Breast epithelium (tissue), 3 donors: ENCODE data around the gene ANKRD44.
"Not testable (repeated sequence)": the region's sequence is repeated elsewhere in the genome, so short reads cannot be mapped to it uniquely, and the experiment has no call there.

ENCODE experiments used
- CTCF ChIP-seq, 3 donors: fragments of 450-650 bp; IDR thresholded peaks; one replicate each; pipeline ENCODE4 v1.5.1; 2016 to 2017; ENCODE audit warnings: antibody characterized with exemption in 3 of 3, mild to moderate bottlenecking in 3 of 3, moderate library complexity in 3 of 3
- POLR2A ChIP-seq: fragments of 450-650 bp; IDR thresholded peaks from one replicate; pipeline ENCODE4 v1.6.1; 2016; ENCODE audit warnings: antibody characterized with exemption, mild to moderate bottlenecking, moderate library complexity
- POLR2AphosphoS5 ChIP-seq, 3 donors: sonication (generic); formaldehyde crosslinking; IDR thresholded peaks; one replicate each; pipeline ENCODE4 v1.6.1; 2017; ENCODE audit warnings: antibody characterized with exemption in 3 of 3

DNA sequence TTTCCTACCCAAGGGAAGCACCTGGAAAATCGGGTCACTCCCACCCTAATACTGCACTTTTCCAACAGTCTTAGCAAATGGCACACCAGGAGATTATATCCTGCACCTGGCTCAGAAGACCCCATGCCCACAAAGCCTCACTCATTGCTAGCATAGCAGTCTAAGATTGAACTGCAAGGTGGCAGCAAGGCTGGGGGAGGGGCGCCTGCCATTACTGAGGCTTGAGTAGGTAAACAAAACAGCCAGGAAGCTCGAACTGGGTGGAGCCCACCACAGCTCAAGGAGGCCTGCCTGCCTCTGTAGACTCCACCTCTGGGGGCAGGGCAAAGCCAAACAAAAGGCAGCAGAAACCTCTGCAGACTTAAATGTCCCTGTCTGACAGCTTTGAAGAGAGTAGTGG lies 248.0 kb downstream of the ANKRD44 start:
- TF ChIP-seq CTCF (IDR thresholded peaks at IDR 0.05); POLR2AphosphoS5 (IDR thresholded peaks at IDR 0.05); POLR2A: not testable (repeated sequence)
